Right hindlimb (tissue), 1 donor: ENCODE measurements around the gene LIPC.

ENCODE experiments used
- DNase-seq: peaks from one replicate; pipeline ENCODE4 v3.0.0-alpha.2; 2018

Gene LIPC

GRCh38 chr15:58431221-58432149 is at the start of gene LIPC:
LIPC (plus strand) TSS chr15:58431991; CDS start chr15:58432033, 42 bp downstream.
- no peak for DNase-seq

- DNase-seq, result no peak
Measured at GRCh38 chr15:58383876-58384275, 47.9 kb upstream of the LIPC start.

GRCh38 chr15:58384667-58385066 is 47.1 kb upstream of the LIPC start:
- DNase-seq, result no peak

GRCh38 chr15:58386081-58386480 is 45.7 kb upstream of the LIPC start:
- DNase-seq, result no peak

- DNase-seq, result no peak
Measured at GRCh38 chr15:58386641-58387040, 45.1 kb upstream of the LIPC start.

- no peak for DNase-seq
Measured at GRCh38 chr15:58387130-58387529, 44.7 kb upstream of the LIPC start.

GRCh38 chr15:58388211-58388610 is 43.6 kb upstream of the LIPC start:
- DNase-seq, result no peak

- DNase-seq, result no peak
Measured at GRCh38 chr15:58390118-58390517, 41.7 kb upstream of the LIPC start.

GRCh38 chr15:58390655-58391054 is 41.1 kb upstream of the LIPC start:
- no peak for DNase-seq

- no peak for DNase-seq
Measured at GRCh38 chr15:58391088-58391487, 40.7 kb upstream of the LIPC start.

GRCh38 chr15:58392141-58392540 is 39.6 kb upstream of the LIPC start:
- no peak for DNase-seq

- no peak for DNase-seq
Measured at GRCh38 chr15:58392611-58393161, 39.1 kb upstream of the LIPC start.

GRCh38 chr15:58393241-58393662 is 38.5 kb upstream of the LIPC start:
- peak; percentile 32 for DNase-seq

GRCh38 chr15:58396181-58396580 is 35.6 kb upstream of the LIPC start:
- DNase-seq, result no peak

GRCh38 chr15:58398071-58398470 is 33.7 kb upstream of the LIPC start:
- DNase-seq, result no peak

GRCh38 chr15:58398643-58399042 is 33.1 kb upstream of the LIPC start:
- DNase-seq, result no peak

- DNase-seq, result no peak
Measured at GRCh38 chr15:58399739-58400138, 32.1 kb upstream of the LIPC start.

- no peak for DNase-seq
Measured at GRCh38 chr15:58401276-58401675, 30.5 kb upstream of the LIPC start.

- no peak for DNase-seq
Measured at GRCh38 chr15:58401991-58402649, 29.7 kb upstream of the LIPC start.

GRCh38 chr15:58403581-58403980 is 28.2 kb upstream of the LIPC start:
- DNase-seq, result no peak

- no peak for DNase-seq
Measured at GRCh38 chr15:58404020-58404419, 27.8 kb upstream of the LIPC start.

GRCh38 chr15:58404722-58405121 is 27.1 kb upstream of the LIPC start:
- no peak for DNase-seq

- no peak for DNase-seq
Measured at GRCh38 chr15:58405865-58406264, 25.9 kb upstream of the LIPC start.

GRCh38 chr15:58406811-58407210 is 25.0 kb upstream of the LIPC start:
- no peak for DNase-seq
